Activated B cell treated with CpG ODN at 0.5 μM for 24 hours (primary cell): ENCODE results near the gene ATG14. TPM values are rescaled to one million over a fixed set of nuclear protein-coding genes. Genes with fewer than 3 reads are reported as not detected.
"Not testable (repeated sequence)": the region's sequence is repeated elsewhere in the genome, so short reads cannot be mapped to it uniquely, and the experiment has no call there.

ENCODE experiments used
- ATAC-seq: fragments of 200-7000 bp; cut with Tn5 transposase; one replicate; pipeline ENCODE4 v1.10.0; 2021; ENCODE audit warnings: low read depth, mild to moderate bottlenecking, moderate library complexity
- CTCF ChIA-PET: fragments of 350-600 bp; sonication (Branson Sonifier 250); formaldehyde crosslinking; loops from one replicate; lab custom pipeline; 2021; ENCODE audit warnings: antibody characterized with exemption; lab: Charles Lee
- POLR2A ChIA-PET: fragments of 350-600 bp; sonication (Branson Sonifier 250); formaldehyde crosslinking; loops from one replicate; lab custom pipeline; 2021; ENCODE audit warnings: antibody characterized with exemption; lab: Charles Lee
- DNase-seq: peaks from one replicate; pipeline ENCODE4 v3.0.0; 2022
- H3K27ac Mint-ChIP-seq: one replicate; pipeline ENCODE4 v1.8.0; 2020; ENCODE audit warnings: mixed read lengths
- H3K27me3 Mint-ChIP-seq: one replicate; pipeline ENCODE4 v1.8.0; 2021; ENCODE audit warnings: mixed read lengths
- H3K36me3 Mint-ChIP-seq: one replicate; pipeline ENCODE4 v1.8.0; 2021; ENCODE audit warnings: low read depth, mixed read lengths
- H3K4me1 Mint-ChIP-seq: one replicate; pipeline ENCODE4 v1.8.0; 2021; ENCODE audit warnings: mixed read lengths
- H3K4me3 Mint-ChIP-seq: one replicate; pipeline ENCODE4 v1.8.0; 2020; ENCODE audit warnings: mild to moderate bottlenecking, mixed read lengths
- H3K9me3 Mint-ChIP-seq: one replicate; pipeline ENCODE4 v1.8.0; 2020; ENCODE audit warnings: mixed read lengths
- intact Hi-C: fragments of 100-400 bp; cut with micrococcal nuclease; formaldehyde crosslinking; loops from one replicate; pipeline ENCODE4 v1.15.1; 2024
- total RNA-seq: library from RNA; stranded (reverse); gene quantifications from 2 replicates; pipeline ENCODE4 v1.2.3, GENCODE V29; 2022
- TF ChIP-seq, protein P1 (sequence below): fragments of 200-600 bp; IDR thresholded peaks from one replicate; pipeline ENCODE4 v1.8.0; 2022; ENCODE audit warnings: antibody characterized with exemption, mild to moderate bottlenecking

Gene ATG14, protein sequence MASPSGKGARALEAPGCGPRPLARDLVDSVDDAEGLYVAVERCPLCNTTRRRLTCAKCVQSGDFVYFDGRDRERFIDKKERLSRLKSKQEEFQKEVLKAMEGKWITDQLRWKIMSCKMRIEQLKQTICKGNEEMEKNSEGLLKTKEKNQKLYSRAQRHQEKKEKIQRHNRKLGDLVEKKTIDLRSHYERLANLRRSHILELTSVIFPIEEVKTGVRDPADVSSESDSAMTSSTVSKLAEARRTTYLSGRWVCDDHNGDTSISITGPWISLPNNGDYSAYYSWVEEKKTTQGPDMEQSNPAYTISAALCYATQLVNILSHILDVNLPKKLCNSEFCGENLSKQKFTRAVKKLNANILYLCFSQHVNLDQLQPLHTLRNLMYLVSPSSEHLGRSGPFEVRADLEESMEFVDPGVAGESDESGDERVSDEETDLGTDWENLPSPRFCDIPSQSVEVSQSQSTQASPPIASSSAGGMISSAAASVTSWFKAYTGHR
- 9.7 and 12.1 TPM in 2 replicates for total RNA-seq

DNA sequence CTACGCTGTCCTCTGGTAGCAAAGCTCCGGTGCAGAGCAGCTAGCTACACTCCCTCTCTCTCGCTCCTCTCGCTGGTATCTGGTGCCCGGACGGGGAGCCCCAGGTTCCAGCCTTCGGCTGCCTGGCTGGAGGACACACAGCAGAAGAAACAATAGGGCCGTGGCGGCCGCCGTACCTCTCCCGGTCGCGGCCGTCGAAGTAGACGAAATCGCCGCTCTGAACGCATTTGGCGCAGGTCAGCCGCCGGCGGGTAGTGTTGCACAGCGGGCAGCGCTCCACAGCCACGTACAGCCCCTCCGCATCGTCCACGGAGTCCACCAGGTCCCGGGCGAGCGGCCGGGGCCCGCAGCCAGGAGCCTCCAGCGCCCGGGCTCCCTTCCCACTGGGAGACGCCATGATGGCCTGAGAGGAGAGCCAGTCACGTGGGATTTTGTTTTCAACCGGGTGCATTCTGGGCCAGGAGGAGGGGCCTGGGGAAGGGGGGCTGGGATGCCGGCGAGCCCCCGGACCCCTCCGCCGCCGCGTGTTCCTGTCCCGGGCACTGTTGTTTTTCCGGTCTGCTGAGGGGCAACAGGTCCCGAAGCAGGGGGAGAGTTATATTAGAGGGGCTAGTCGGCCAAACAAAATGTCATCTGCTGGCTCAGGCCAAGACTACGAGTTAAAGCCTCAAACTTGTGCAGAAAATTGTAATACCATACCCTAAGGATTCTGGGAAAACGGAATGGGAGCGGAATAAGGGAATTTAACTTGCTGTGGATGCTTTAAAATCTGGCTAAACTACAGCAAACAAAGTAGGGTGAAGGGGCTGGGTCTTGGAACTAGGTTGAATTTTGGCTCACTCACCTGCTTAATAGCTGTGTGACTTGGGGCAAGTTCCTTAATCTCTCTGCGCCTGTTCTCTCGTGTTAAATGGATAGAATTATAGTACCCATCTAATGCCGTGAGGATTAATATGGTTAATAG lies at the start of gene ATG14:
ATG14 (minus strand) TSS at position 405 of the 964 bp plus-strand sequence; CDS start at position 397, 8 bp downstream.
- DNase-seq: peak; percentile 73
- ChIA-PET CTCF (interaction anchor here (1.4 kb wide), 1 partner anchor 139 kb away, joined by 3 read pairs; no protein-coding TSS in a partner anchor), POLR2A (interaction anchor here (0.5 to 1.2 kb wide), 3 partner anchors 13 to 284 kb away, joined by 3 to 4 read pairs (median 4); partner anchors contain the start of gene FBXO34)
- peaks cover 12% of the 10 kb centered on the region for H3K27me3 Mint-ChIP-seq
- peaks cover 4% of the 10 kb centered on the region for H3K36me3 Mint-ChIP-seq
- peak within 1 kb of the TSS; percentile 93 for H3K4me3 Mint-ChIP-seq
- ATAC-seq: peak; percentile 99
- intact Hi-C loops: loop anchor here (1.0 to 5.0 kb wide), 4 partner anchors 140 to 1856 kb away; partner anchors contain the start of genes AP5M1, EXOC5 and FBXO34
- H3K4me1 Mint-ChIP-seq: peaks cover 32% of the 10 kb centered on the region
- no peaks in the 10 kb centered on the region for H3K9me3 Mint-ChIP-seq
- TF ChIP-seq, protein P1, sequence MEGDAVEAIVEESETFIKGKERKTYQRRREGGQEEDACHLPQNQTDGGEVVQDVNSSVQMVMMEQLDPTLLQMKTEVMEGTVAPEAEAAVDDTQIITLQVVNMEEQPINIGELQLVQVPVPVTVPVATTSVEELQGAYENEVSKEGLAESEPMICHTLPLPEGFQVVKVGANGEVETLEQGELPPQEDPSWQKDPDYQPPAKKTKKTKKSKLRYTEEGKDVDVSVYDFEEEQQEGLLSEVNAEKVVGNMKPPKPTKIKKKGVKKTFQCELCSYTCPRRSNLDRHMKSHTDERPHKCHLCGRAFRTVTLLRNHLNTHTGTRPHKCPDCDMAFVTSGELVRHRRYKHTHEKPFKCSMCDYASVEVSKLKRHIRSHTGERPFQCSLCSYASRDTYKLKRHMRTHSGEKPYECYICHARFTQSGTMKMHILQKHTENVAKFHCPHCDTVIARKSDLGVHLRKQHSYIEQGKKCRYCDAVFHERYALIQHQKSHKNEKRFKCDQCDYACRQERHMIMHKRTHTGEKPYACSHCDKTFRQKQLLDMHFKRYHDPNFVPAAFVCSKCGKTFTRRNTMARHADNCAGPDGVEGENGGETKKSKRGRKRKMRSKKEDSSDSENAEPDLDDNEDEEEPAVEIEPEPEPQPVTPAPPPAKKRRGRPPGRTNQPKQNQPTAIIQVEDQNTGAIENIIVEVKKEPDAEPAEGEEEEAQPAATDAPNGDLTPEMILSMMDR: no peak
- peak within 1 kb of the TSS; percentile 76 for H3K27ac Mint-ChIP-seq

DNA sequence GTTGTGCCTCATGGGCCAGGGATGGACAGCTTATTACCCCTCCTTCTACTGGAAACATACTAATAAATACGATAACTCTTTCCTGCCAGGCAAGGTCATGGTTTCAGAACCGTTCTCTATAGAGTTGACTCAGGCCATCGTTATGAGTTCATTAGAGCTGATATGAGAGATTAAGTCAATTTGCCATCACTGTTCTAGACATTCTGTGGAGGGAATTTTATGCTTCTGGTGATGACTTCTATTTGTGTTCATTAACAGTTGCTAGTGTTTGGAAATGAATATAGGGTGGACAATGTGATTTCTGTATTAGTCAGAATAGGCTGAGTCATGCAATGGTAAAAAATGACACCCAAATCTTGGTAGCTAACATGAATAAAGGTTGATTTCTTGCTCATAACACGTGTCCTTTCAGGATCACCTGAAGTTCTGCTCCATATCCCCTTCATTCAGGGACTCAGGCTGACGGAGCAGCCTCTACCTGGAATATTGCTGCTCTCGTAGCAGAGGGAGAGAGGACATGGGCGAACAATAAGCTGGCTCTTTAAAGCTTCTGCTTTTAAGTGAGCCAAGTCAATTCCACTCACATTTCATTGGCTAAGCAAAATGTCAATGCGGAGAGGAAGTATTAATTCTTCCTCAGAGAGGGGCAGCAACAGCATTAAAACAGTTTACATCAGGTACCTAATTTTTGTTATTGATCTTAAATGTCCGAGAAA lies 47.3 kb upstream of the ATG14 start:
- no peak overlapping the region for H3K4me3 Mint-ChIP-seq
- no peaks in the 10 kb centered on the region for H3K36me3 Mint-ChIP-seq
- peaks cover 10% of the 10 kb centered on the region for H3K27me3 Mint-ChIP-seq
- DNase-seq: no peak
- intact Hi-C loops: no loop called here
- H3K27ac Mint-ChIP-seq: no peak overlapping the region
- TF ChIP-seq, protein P1: no peak
- ChIA-PET POLR2A (no interaction called here), CTCF (no interaction called here)
- H3K4me1 Mint-ChIP-seq: no peaks in the 10 kb centered on the region
- H3K9me3 Mint-ChIP-seq: no peaks in the 10 kb centered on the region
- ATAC-seq: no peak

DNA sequence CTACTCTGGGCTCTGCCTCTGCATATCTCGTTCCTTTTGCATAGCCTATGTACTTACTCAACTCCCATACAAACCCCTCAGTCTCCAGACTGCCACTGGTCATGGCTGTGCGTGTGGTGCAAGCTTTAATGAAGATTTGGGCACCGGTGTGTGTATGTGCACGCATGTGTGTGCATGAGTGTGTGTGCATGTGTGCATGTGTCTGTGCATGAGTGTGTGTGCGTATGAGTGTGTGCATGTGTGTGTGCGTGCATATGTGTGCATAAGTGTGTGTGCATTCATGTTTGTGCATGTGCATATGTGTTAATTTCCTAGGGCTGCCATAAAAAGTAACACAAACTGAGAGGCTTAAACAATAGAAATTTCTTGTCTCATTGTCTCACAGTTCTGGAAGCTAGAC lies 45.9 kb upstream of the ATG14 start:
- TF ChIP-seq, protein P1: no peak
- no peak for ATAC-seq
- H3K27ac Mint-ChIP-seq: no peak overlapping the region
- no peak for DNase-seq
- H3K9me3 Mint-ChIP-seq: no peaks in the 10 kb centered on the region
- no peak overlapping the region for H3K4me3 Mint-ChIP-seq
- H3K27me3 Mint-ChIP-seq: peaks cover 15% of the 10 kb centered on the region
- no peaks in the 10 kb centered on the region for H3K36me3 Mint-ChIP-seq
- CTCF ChIA-PET: interaction anchor here (1.4 kb wide), 1 partner anchor 11 kb away, joined by 4 read pairs; no protein-coding TSS in a partner anchor
- intact Hi-C loops: no loop called here
- no peaks in the 10 kb centered on the region for H3K4me1 Mint-ChIP-seq
- POLR2A ChIA-PET: no interaction called here

DNA sequence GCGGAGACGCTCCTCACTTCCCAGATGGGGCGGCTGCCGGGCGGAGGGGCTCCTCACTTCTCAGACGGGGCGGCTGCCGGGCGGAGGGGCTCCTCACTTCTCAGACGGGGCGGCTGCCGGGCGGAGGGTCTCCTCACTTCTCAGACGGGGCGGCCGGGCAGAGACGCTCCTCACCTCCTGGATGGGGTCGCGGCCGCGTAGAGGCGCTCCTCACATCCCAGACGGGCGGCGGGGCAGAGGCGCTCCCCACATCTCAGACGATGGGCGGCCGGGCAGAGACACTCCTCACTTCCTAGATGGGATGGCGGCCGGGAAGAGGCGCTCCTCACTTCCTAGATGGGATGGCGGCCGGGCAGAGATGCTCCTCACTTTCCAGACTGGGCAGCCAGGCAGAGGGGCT lies 44.8 kb upstream of the ATG14 start:
- CTCF ChIA-PET, DNase-seq, H3K4me3 Mint-ChIP-seq, H3K4me1 Mint-ChIP-seq, H3K9me3 Mint-ChIP-seq, POLR2A ChIA-PET, H3K27ac Mint-ChIP-seq, intact Hi-C loops, H3K36me3 Mint-ChIP-seq, ATAC-seq: not testable (repeated sequence)
- peaks cover 10% of the 10 kb centered on the region for H3K27me3 Mint-ChIP-seq
